ENCODE measurements around the gene HDAC8.

- TF ChIP-seq CTCF (IDR thresholded peaks at IDR 0.05) (no peak), POLR2A (IDR thresholded peaks at IDR 0.05) (no peak)
Measured at GRCh38 chrX:72479324-72480274, 93.0 kb downstream of the HDAC8 start.

All from tibial nerve (tissue), 3 donors.